Stomach (tissue), 9 donors: Measurements from ENCODE around the gene ATP7B. TPM values are rescaled to one million over a fixed set of nuclear protein-coding genes. Genes with fewer than 3 reads are reported as not detected.
A peak's percentile ranks its signal among the peaks of the same experiment; 100 is the strongest.

Experiments used
- DNase-seq, 2 donors: peaks; one replicate each; pipeline versions ENCODE4 v3.0.0 to v3.0.0-alpha.2; 2013 to 2019
- H3K27ac ChIP-seq, 5 donors: fragments of 200-600 bp in 4 of 5; sonication (generic) in 4 of 5; one replicate each; pipeline ENCODE4 v1.5.1; 2013 to 2019; ENCODE audit warnings: mild to moderate bottlenecking in 1 of 5, moderate library complexity in 1 of 5
- H3K27me3 ChIP-seq, 3 donors: fragments of 200-600 bp; sonication (generic); one replicate each; pipeline ENCODE4 v1.5.1; 2017 to 2019; ENCODE audit warnings: mixed run types in 1 of 3
- H3K36me3 ChIP-seq, 4 donors: fragments of 200-600 bp; sonication (generic); 1 replicate in 3 of 4; 2 replicates in 1 of 4; pipeline ENCODE4 v1.5.1; 2016 to 2019
- H3K4me1 ChIP-seq, 4 donors: fragments of 200-600 bp; sonication (generic); one replicate each; pipeline ENCODE4 v1.5.1; 2016 to 2019
- H3K4me3 ChIP-seq, 4 donors: fragments of 200-600 bp; sonication (generic) in 3 of 4; one replicate each; pipeline ENCODE4 v1.5.1; 2016 to 2019; ENCODE audit warnings: mild to moderate bottlenecking in 1 of 4
- H3K9me3 ChIP-seq, 4 donors: fragments of 200-600 bp; sonication (generic); one replicate each; pipeline ENCODE4 v1.5.1; 2016 to 2019
- CTCF ChIP-seq, 7 experiments: fragments of 450-650 bp in 4 of 7; fragments of 200-600 bp in 3 of 7; sonication (generic) in 3 of 7; IDR thresholded peaks; one replicate each; pipeline ENCODE4 v1.5.1; 2016 to 2019; ENCODE audit warnings: antibody characterized with exemption in 7 of 7, control low read depth in 2 of 7, mild to moderate bottlenecking in 1 of 7
- EP300 ChIP-seq: sonication (generic); formaldehyde crosslinking; IDR thresholded peaks from one replicate; pipeline ENCODE4 v1.6.1; 2017; ENCODE audit warnings: antibody characterized with exemption
- POLR2A ChIP-seq, 4 donors: fragments of 450-650 bp; IDR thresholded peaks; one replicate each; pipeline ENCODE4 v1.6.1; 2016; ENCODE audit warnings: antibody characterized with exemption in 4 of 4, control low read depth in 2 of 4, mild to moderate bottlenecking in 1 of 4, moderate library complexity in 1 of 4
- POLR2AphosphoS5 ChIP-seq, 3 donors: sonication (generic); formaldehyde crosslinking; IDR thresholded peaks; one replicate each; pipeline ENCODE4 v1.6.1; 2016; ENCODE audit warnings: antibody characterized with exemption in 3 of 3
- WGBS, 5 donors: extraction: QIAGEN DNeasy Blood & Tissue Kit in 3 of 5; methylation state at CpG; one replicate each; pipeline versions ENCODE4 v1.1.5 to v1.1.7; 2013 to 2018; 5-methylcytosine and 5-hydroxymethylcytosine counted together
- intact Hi-C: fragments of 100-400 bp; cut with DNase I; formaldehyde crosslinking; loops from one replicate; pipeline ENCODE4 v1.15.1; 2023; ENCODE audit warnings: low total_unique reads
- polyA plus RNA-seq, 3 donors: library from polyadenylated mRNA; stranded (reverse); fragments of 200-250 nt; gene quantifications; one replicate each; pipeline ENCODE4 v1.2.3, GENCODE V29; 2013
- total RNA-seq, 5 donors: library from RNA; depleted of rRNA; stranded (reverse); fragments of >200 nt; gene quantifications; one replicate each; pipeline versions ENCODE4 v1.1.0 to v1.2.3, GENCODE V29; 2014 to 2016
- donor health status: healthy with polysubstance abuse.
- donor health status: Bipolar disorder and iron deficiency.
- donor health status: healthy.

Gene ATP7B
- total and polyA plus RNA-seq, 8 donors = 0.62 to 21.0 (median 4.6) TPM

DNA sequence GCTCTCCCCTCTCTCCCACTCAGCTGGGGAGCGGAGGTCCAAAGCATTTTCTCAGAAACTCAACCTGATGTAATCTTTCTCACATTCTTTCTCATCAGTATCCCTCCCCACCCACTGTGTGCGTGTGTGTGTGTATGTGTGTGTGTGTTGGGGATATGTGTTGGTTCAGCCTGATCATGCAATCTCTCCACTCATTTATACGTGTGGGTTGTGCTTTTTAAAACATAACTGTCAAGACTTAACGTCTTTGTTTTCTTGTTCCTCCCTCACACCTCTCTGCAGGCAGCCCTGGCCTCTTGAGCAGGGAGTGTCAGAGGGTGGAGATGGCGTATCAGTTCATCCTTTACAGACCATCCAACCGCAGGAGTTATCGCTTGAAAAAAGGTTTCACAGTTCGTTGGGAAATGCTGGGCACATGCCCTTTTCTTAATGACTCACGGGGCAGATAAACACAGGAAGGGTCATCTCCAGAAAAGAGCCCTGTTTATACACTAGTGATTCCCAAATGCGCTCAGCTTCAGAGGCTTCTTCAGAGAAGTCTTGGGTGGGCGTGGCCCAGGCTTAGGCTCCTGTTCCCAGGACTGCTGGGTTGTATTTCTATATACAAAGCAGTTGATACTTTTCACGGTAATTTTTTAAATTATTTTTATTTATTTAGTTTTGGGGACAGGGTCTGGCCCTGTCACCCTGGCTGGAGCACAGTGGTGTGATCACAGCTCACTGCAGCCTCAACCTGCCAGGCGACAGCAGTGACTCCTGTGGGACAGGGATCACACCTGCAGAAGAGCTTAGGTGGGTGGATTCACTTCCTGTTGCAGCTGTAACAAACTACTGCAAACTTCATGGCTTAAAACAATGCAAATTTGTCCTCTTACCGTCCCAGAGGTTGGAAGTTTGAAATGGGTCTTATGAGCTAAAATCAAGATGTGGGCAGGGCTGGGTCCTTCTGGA lies 89.2 kb downstream of the ATP7B start:
- TF ChIP-seq CTCF (IDR thresholded peaks at IDR 0.05) = no peak
- TF ChIP-seq EP300 = no peak
- TF ChIP-seq POLR2A (IDR thresholded peaks at IDR 0.05) = no peak
- H3K4me1 ChIP-seq = no peaks in the 10 kb centered on the region
- H3K36me3 ChIP-seq = peaks cover 0 to 11% (median 2%) of the 10 kb centered on the region in 4 donors
- no peaks in the 10 kb centered on the region for H3K27me3 ChIP-seq
- H3K27ac ChIP-seq = no peak overlapping the region
- intact Hi-C loops = no loop called here
- no peak for DNase-seq
- no peaks in the 10 kb centered on the region for H3K9me3 ChIP-seq
- WGBS, 5 donors = 74 to 87% (median 80%) methylated on average over 14 of the region's 14 CpGs
- H3K4me3 ChIP-seq = no peak overlapping the region

- intact Hi-C loops = no loop called here
- Histone ChIP-seq H3K4me1 (no peaks in the 10 kb centered on the region), H3K4me3 (no peak overlapping the region), H3K27ac (no peak overlapping the region), H3K36me3 (peaks cover 0 to 11% (median 2%) of the 10 kb centered on the region in 4 donors), H3K9me3 (no peaks in the 10 kb centered on the region), H3K27me3 (no peaks in the 10 kb centered on the region)
- no peak for TF ChIP-seq CTCF (IDR thresholded peaks at IDR 0.05)
- TF ChIP-seq EP300 = no peak
- no peak for TF ChIP-seq POLR2AphosphoS5 (IDR thresholded peaks at IDR 0.05)
- WGBS, 5 donors = 84 to 88% (median 86%) methylated on average over 8 of the region's 8 CpGs
- no peak for DNase-seq
Observed at GRCh38 chr13:51920786-51921185, 90.5 kb downstream of the ATP7B start.

DNA sequence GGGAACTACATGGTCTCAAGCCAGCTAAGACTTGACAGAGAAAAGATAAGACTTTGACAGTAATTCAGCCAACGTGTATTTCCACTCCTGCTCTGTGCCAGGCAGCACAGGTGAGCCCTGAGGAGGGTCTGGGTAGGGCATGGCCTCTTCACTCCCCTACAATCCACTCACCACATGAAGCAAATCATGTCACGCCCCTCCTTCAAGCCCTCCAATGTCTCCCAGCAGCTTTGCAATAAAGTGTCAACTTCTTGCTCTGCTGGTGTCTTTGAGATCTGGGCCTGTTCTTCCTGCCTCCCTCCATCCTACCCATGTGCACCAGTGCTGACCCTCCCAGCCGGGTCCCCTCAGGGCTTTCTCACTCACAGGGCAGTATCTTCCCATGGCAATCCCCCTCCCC lies 91.0 kb downstream of the ATP7B start:
- intact Hi-C loops = no loop called here
- Histone ChIP-seq H3K36me3 (peaks cover 0 to 11% (median 2%) of the 10 kb centered on the region in 4 donors), H3K4me3 (no peak overlapping the region), H3K27me3 (no peaks in the 10 kb centered on the region), H3K9me3 (no peaks in the 10 kb centered on the region), H3K27ac (no peak overlapping the region), H3K4me1 (no peaks in the 10 kb centered on the region)
- DNase-seq = no peak
- TF ChIP-seq CTCF (IDR thresholded peaks at IDR 0.05) (no peak), POLR2AphosphoS5 (IDR thresholded peaks at IDR 0.05) (no peak), EP300 (no peak), POLR2A (IDR thresholded peaks at IDR 0.05) (no peak)
- 58 to 75% (median 68%) methylated on average over 3 of the region's 3 CpGs for WGBS, 5 donors

DNA sequence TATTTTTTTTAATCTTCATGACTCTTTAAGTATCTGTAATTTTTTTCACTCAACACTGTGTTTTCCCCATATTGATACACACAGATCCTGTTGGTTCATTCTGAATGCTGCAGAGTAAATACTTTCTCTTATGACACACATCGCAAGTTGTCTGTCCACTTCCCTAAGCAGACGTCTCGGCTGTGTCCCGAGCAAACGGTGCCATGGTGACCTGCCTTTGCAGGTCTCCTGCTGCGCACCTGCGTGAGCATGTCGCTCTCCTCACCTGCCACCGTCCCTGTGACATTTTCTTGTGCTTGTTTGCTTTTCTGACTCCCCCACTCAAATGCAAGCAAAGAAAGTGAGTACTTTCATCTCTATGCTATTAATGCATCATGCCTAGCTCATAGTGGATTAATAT lies 91.7 kb downstream of the ATP7B start:
- Histone ChIP-seq H3K4me1 (no peaks in the 10 kb centered on the region), H3K27ac (no peak overlapping the region), H3K4me3 (no peak overlapping the region), H3K36me3 (peaks cover 0 to 11% (median 2%) of the 10 kb centered on the region in 4 donors), H3K9me3 (no peaks in the 10 kb centered on the region), H3K27me3 (no peaks in the 10 kb centered on the region)
- DNase-seq = peak in 1 of 2 donors; percentile 33
- intact Hi-C loops = no loop called here
- TF ChIP-seq POLR2A (IDR thresholded peaks at IDR 0.05) (no peak), EP300 (no peak), CTCF (IDR thresholded peaks at IDR 0.05) (no peak), POLR2AphosphoS5 (IDR thresholded peaks at IDR 0.05) (no peak)
- WGBS, 5 donors = 58 to 82% (median 64%) methylated on average over 9 of the region's 9 CpGs
